ENCODE data around the gene CLTB. TPM values are rescaled to one million over a fixed set of nuclear protein-coding genes. Genes with fewer than 3 reads are reported as not detected.

CLTB gene
- total RNA-seq, 1 experiment from 2014 or later, result 34.5 TPM

- Histone ChIP-seq H3K4ac (ENCODE audit: low read depth, low read length) (no peak overlapping the region), H3K56ac (ENCODE audit: insufficient read length, low read depth, low read length) (no peak overlapping the region), H3T11ph (ENCODE audit: low read length) (no peak overlapping the region), H2BK15ac (ENCODE audit: low read depth, low read length) (no peak overlapping the region), H2AK5ac (ENCODE audit: insufficient read length, low read length) (no peak overlapping the region), H3K23ac (ENCODE audit: insufficient read length, low read depth, low read length) (no peak overlapping the region), H2BK20ac (ENCODE audit: low read depth, low read length, poor library complexity, severe bottlenecking) (no peak overlapping the region), H3K27me3 (ENCODE audit: insufficient read depth, low read length) (no peaks in the 10 kb centered on the region), H3K4me1 (ENCODE audit: insufficient read depth, low read length) (no peaks in the 10 kb centered on the region), H3K9me3 (ENCODE audit: control insufficient read depth, low read depth, low read length) (no peaks in the 10 kb centered on the region), H3K4me2 (ENCODE audit: insufficient read depth, insufficient read length, low read length) (no peak overlapping the region), H3K27ac (ENCODE audit: insufficient read length, low read depth, low read length) (no peak overlapping the region), H4K5ac (ENCODE audit: insufficient read length, low read depth, low read length) (no peak overlapping the region), H3K23me2 (ENCODE audit: insufficient read length, low read depth, low read length, poor library complexity, severe bottlenecking) (no peaks in the 10 kb centered on the region), H3K18ac (ENCODE audit: insufficient read length, low read depth, low read length) (no peak overlapping the region), H2BK12ac (ENCODE audit: insufficient read length, low read depth, low read length) (no peak overlapping the region), H2AFZ (ENCODE audit: low read length) (no peak overlapping the region), H4K20me1 (ENCODE audit: control insufficient read depth, insufficient read depth, insufficient read length) (no peaks in the 10 kb centered on the region), H2BK5ac (ENCODE audit: insufficient read length, low read length) (no peak overlapping the region), H4K91ac (ENCODE audit: insufficient read length, low read depth, low read length) (no peak overlapping the region), H4K8ac (replicated peaks; ENCODE audit: insufficient read length, low read depth, low read length) (no peak overlapping the region), H2BK120ac (ENCODE audit: low read depth, low read length, poor library complexity, severe bottlenecking) (no peak overlapping the region), H3K79me1 (ENCODE audit: insufficient read depth, low read depth, low read length, poor library complexity, severe bottlenecking) (no peaks in the 10 kb centered on the region), H3K14ac (ENCODE audit: insufficient read depth, low read length) (no peak overlapping the region), H3K79me2 (ENCODE audit: insufficient read depth, low read length) (no peaks in the 10 kb centered on the region), H3K9ac (ENCODE audit: extremely low read depth, insufficient read length, low read length) (no peak overlapping the region)
- no peak for DNase-seq
- Mint-ChIP-seq H3K27ac (no peak overlapping the region), H3K36me3 (ENCODE audit: insufficient read depth in 1 of 3, low read depth in 3 of 3) (peaks cover 4 to 21% (median 15%) of the 10 kb centered on the region in 3 experiments; a peak in 6 of 7 replicates), H3K4me3 (no peak overlapping the region), H3K9me3 (peaks cover 39 to 40% of the 10 kb centered on the region in 2 experiments), H3K4me1 (no peaks in the 10 kb centered on the region; a peak in 1 of 4 replicates), H3K27me3 (ENCODE audit: low read depth) (peaks cover 3% of the 10 kb centered on the region)
- WGBS (ENCODE audit: extremely low coverage, insufficient read length, low lambda C conversion rate), result no CpG with 5 or more reads among the region's 1 CpG
- no peak for TF ChIP-seq CTCF (conservative IDR thresholded peaks at IDR 0.05)
These were observed 9.5 kb upstream of the CLTB start for GRCh38 chr5:176425791-176426190.

Measured in H9 (cell line).